Endodermal cell (in vitro differentiated cells): ENCODE results near the gene PCDHGA11. TPM values are rescaled to one million over a fixed set of nuclear protein-coding genes. Genes with fewer than 3 reads are reported as not detected.

Source experiments
- DNase-seq: peaks from one replicate; pipeline ENCODE4 v3.0.0-alpha.2; 2017
- H3K27ac ChIP-seq: 2 replicates; pipeline ENCODE4 v1.5.1; 2013; ENCODE audit warnings: mild to moderate bottlenecking, low read depth, low read length, moderate library complexity
- H3K27me3 ChIP-seq: 2 replicates; pipeline ENCODE4 v1.6.1; 2013; ENCODE audit warnings: mild to moderate bottlenecking, low read length, moderate library complexity; ENCODE audit not compliant: insufficient read depth, control insufficient read depth, poor library complexity, severe bottlenecking
- H3K36me3 ChIP-seq: 2 replicates; pipeline ENCODE4 v1.7.0; 2013; ENCODE audit warnings: mild to moderate bottlenecking, low read length, moderate library complexity; ENCODE audit not compliant: control insufficient read depth, insufficient read depth
- H3K4me1 ChIP-seq: one replicate; pipeline ENCODE4 v1.7.0; 2013; ENCODE audit warnings: low read length; ENCODE audit not compliant: control insufficient read depth, insufficient read depth
- H3K4me3 ChIP-seq: 2 replicates; pipeline ENCODE4 v1.5.1; 2013; ENCODE audit warnings: mild to moderate bottlenecking, low read length, moderate library complexity
- H3K9ac ChIP-seq: 2 replicates; pipeline ENCODE4 v1.6.1; 2013; ENCODE audit warnings: mild to moderate bottlenecking, low read length, moderate library complexity; ENCODE audit not compliant: poor library complexity, severe bottlenecking; ENCODE audit errors: extremely low read depth
- H3K9me3 ChIP-seq: 2 replicates; pipeline ENCODE4 v1.6.1; 2013; ENCODE audit warnings: mild to moderate bottlenecking, low read length, moderate library complexity; ENCODE audit not compliant: control insufficient read depth
- H3K27ac Mint-ChIP-seq: 2 replicates; pipeline ENCODE4 v1.8.0; 2020; ENCODE audit warnings: mixed read lengths
- H3K27me3 Mint-ChIP-seq: 2 replicates; pipeline ENCODE4 v1.8.0; 2021; ENCODE audit warnings: mild to moderate bottlenecking, mixed read lengths; ENCODE audit not compliant: insufficient read depth
- H3K36me3 Mint-ChIP-seq: 2 replicates; pipeline ENCODE4 v1.8.0; 2020; ENCODE audit warnings: low read depth, mixed read lengths
- H3K4me1 Mint-ChIP-seq: 2 replicates; pipeline ENCODE4 v1.8.0; 2020; ENCODE audit warnings: mixed read lengths
- H3K4me3 Mint-ChIP-seq: 2 replicates; pipeline ENCODE4 v1.8.0; 2020; ENCODE audit warnings: mild to moderate bottlenecking, moderate library complexity, mixed read lengths
- H3K9me3 Mint-ChIP-seq: 2 replicates; pipeline ENCODE4 v1.8.0; 2020; ENCODE audit warnings: mild to moderate bottlenecking, mixed read lengths
- WGBS, 2 experiments: methylation state at CpG; one replicate each; pipeline versions ENCODE4 v1.1.5 to v1.1.7; 2013; ENCODE audit warnings: missing lambda C conversion rate in 2 of 2, mixed read lengths in 1 of 2; ENCODE audit not compliant: insufficient coverage in 1 of 2, insufficient read length in 1 of 2; 5-methylcytosine and 5-hydroxymethylcytosine counted together
- total RNA-seq, 2 donors: library from RNA; stranded (reverse); fragmentation: NEBNext Ultra II Directional in 1 of 2; extraction: Animal tissue kit (Norgen Biotek cat#: 25700) in 1 of 2; gene quantifications; 2 replicates in 1 of 2; 3 replicates in 1 of 2; pipeline ENCODE4 v1.2.1, GENCODE V29; 2021
- TF ChIP-seq, protein P1 (sequence below): fragments of 200-600 bp; sonication (generic); conservative IDR thresholded peaks from 2 replicates; pipeline ENCODE4 v1.5.0; 2021; ENCODE audit warnings: antibody characterized with exemption, mild to moderate bottlenecking

Gene PCDHGA11
- total RNA-seq, 2 donors from 2014 or later = 8.5 to 10.6 TPM

DNA sequence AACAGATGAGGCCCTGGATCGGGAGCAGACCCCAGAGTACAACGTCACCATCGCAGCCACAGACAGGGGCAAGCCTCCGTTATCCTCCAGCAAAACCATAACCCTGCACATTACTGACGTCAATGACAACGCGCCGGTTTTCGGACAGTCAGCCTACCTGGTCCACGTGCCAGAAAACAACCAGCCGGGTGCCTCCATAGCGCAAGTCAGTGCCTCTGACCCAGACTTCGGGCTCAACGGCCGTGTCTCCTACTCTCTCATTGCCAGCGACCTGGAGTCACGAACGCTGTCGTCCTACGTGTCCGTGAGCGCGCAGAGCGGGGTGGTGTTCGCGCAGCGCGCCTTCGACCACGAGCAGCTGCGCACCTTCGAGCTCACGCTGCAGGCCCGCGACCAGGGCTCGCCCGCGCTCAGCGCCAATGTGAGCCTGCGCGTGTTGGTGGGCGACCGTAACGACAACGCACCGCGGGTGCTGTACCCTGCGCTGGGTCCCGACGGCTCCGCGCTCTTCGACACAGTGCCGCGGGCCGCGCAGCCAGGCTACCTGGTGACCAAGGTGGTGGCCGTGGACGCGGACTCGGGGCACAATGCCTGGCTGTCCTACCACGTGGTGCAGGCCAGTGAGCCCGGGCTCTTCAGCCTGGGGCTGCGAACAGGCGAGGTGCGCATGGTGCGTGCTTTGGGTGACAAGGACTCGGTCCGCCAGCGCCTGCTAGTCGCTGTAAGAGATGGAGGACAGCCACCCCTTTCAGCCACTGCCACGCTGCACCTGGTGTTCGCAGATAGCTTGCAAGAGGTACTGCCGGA is 1.6 kb upstream of the PCDHGA11 start:
- 97 to 98% methylated on average over 62 to 74 of the region's 74 CpGs for WGBS, 2 experiments
- TF ChIP-seq, protein P1, sequence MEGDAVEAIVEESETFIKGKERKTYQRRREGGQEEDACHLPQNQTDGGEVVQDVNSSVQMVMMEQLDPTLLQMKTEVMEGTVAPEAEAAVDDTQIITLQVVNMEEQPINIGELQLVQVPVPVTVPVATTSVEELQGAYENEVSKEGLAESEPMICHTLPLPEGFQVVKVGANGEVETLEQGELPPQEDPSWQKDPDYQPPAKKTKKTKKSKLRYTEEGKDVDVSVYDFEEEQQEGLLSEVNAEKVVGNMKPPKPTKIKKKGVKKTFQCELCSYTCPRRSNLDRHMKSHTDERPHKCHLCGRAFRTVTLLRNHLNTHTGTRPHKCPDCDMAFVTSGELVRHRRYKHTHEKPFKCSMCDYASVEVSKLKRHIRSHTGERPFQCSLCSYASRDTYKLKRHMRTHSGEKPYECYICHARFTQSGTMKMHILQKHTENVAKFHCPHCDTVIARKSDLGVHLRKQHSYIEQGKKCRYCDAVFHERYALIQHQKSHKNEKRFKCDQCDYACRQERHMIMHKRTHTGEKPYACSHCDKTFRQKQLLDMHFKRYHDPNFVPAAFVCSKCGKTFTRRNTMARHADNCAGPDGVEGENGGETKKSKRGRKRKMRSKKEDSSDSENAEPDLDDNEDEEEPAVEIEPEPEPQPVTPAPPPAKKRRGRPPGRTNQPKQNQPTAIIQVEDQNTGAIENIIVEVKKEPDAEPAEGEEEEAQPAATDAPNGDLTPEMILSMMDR = no peak
- H3K9me3 ChIP-seq = peaks cover 60% of the 10 kb centered on the region

DNA sequence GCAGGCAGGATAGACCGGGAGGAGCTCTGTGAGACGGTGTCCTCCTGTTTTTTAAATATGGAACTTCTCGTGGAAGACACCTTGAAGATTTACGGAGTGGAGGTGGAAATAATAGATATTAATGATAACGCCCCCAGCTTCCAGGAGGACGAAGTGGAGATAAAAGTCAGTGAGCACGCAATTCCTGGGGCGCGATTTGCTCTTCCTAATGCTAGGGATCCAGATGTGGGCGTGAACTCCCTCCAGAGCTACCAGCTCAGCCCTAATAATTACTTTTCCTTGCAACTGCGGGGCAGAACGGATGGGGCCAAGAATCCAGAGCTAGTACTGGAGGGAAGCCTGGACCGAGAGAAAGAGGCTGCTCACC is 621 bp downstream of the PCDHGA11 start:
- Histone ChIP-seq H3K9me3 (peaks cover 73% of the 10 kb centered on the region), H3K27me3 (no peaks in the 10 kb centered on the region), H3K36me3 (no peaks in the 10 kb centered on the region), H3K4me1 (no peaks in the 10 kb centered on the region), H3K27ac (no peak overlapping the region), H3K4me3 (peak overlapping the region; percentile 75), H3K9ac (no peak overlapping the region)
- no peaks in the 10 kb centered on the region for H3K4me1 Mint-ChIP-seq
- peaks cover 54% of the 10 kb centered on the region for H3K36me3 Mint-ChIP-seq
- DNase-seq = no peak
- peak overlapping the region; percentile 83 for H3K4me3 Mint-ChIP-seq
- TF ChIP-seq, protein P1 = no peak
- no peak overlapping the region for H3K27ac Mint-ChIP-seq
- peaks cover 55% of the 10 kb centered on the region for H3K9me3 Mint-ChIP-seq
- H3K27me3 Mint-ChIP-seq = peaks cover 37% of the 10 kb centered on the region
- 91 to 94% methylated on average over 13 of the region's 13 CpGs for WGBS, 2 experiments

More for the DNA sequence above, 1.6 kb upstream of the PCDHGA11 start:
- Mint-ChIP-seq H3K9me3 (peaks cover 57% of the 10 kb centered on the region), H3K27ac (no peak overlapping the region), H3K27me3 (peaks cover 39% of the 10 kb centered on the region), H3K4me1 (no peaks in the 10 kb centered on the region), H3K36me3 (peaks cover 48% of the 10 kb centered on the region), H3K4me3 (no peak overlapping the region)
- no peaks in the 10 kb centered on the region for H3K27me3 ChIP-seq
- no peak overlapping the region for H3K9ac ChIP-seq
- no peaks in the 10 kb centered on the region for H3K4me1 ChIP-seq
- H3K4me3 ChIP-seq = no peak overlapping the region
- no peak for DNase-seq
- H3K36me3 ChIP-seq = no peaks in the 10 kb centered on the region
- no peak overlapping the region for H3K27ac ChIP-seq

DNA sequence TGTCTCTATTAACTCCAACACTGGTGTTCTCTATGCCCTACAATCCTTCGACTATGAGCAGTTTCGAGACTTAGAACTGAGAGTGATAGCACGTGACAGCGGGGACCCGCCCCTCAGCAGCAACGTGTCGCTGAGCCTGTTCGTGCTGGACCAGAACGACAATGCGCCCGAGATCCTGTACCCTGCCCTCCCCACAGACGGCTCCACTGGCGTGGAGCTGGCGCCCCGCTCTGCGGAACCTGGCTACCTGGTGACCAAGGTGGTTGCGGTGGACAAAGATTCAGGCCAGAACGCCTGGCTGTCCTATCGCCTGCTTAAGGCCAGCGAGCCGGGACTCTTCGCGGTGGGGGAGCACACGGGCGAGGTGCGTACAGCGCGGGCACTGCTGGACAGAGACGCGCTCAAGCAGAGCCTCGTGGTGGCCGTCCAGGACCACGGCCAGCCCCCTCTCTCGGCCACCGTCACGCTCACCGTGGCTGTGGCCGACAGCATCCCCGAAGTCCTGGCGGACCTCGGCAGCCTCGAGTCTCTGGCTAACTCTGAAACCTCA is 2.0 kb downstream of the PCDHGA11 start:
- H3K4me1 Mint-ChIP-seq = no peaks in the 10 kb centered on the region
- DNase-seq = no peak
- Histone ChIP-seq H3K4me1 (no peaks in the 10 kb centered on the region), H3K4me3 (no peak overlapping the region), H3K27ac (no peak overlapping the region), H3K9me3 (peaks cover 85% of the 10 kb centered on the region), H3K36me3 (no peaks in the 10 kb centered on the region), H3K9ac (no peak overlapping the region), H3K27me3 (no peaks in the 10 kb centered on the region)
- peaks cover 66% of the 10 kb centered on the region for H3K36me3 Mint-ChIP-seq
- TF ChIP-seq, protein P1 = no peak
- WGBS, 2 experiments = 96% methylated on average over 27 to 42 of the region's 42 CpGs
- peaks cover 67% of the 10 kb centered on the region for H3K9me3 Mint-ChIP-seq
- peaks cover 36% of the 10 kb centered on the region for H3K27me3 Mint-ChIP-seq
- no peak overlapping the region for H3K4me3 Mint-ChIP-seq
- H3K27ac Mint-ChIP-seq = no peak overlapping the region
